Limb (tissue), 2 donors: ENCODE measurements around the gene BCAS3.

Experiments
- DNase-seq, 2 donors: peaks; one replicate each; pipeline ENCODE4 v3.0.0-alpha.2; 2016; ENCODE audit errors: extremely low spot score in 2 of 2

The BCAS3 gene

GRCh38 chr17:61376931-61377838, 699.5 kb downstream of the BCAS3 start:
- peak in 1 of 2 donors; percentile 43 for DNase-seq

GRCh38 chr17:61378658-61379456, 701.2 kb downstream of the BCAS3 start:
- no peak for DNase-seq

GRCh38 chr17:61379457-61380216, 702.0 kb downstream of the BCAS3 start:
- DNase-seq = no peak

- DNase-seq = no peak
These were observed 702.7 kb downstream of the BCAS3 start for GRCh38 chr17:61380217-61380835.

GRCh38 chr17:61380836-61381525, 703.3 kb downstream of the BCAS3 start:
- peak in 1 of 2 donors; percentile 42 for DNase-seq

GRCh38 chr17:61381537-61381936, 703.9 kb downstream of the BCAS3 start:
- peak in 1 of 2 donors; percentile 27 for DNase-seq

GRCh38 chr17:61382796-61383688, 705.4 kb downstream of the BCAS3 start:
- DNase-seq = peak in 1 of 2 donors; percentile 29

GRCh38 chr17:61383689-61384201, 706.1 kb downstream of the BCAS3 start:
- no peak for DNase-seq

GRCh38 chr17:61384354-61384691, 706.7 kb downstream of the BCAS3 start:
- DNase-seq = no peak

- peak in 1 of 2 donors; percentile 61 for DNase-seq
These were observed 707.3 kb downstream of the BCAS3 start for GRCh38 chr17:61384692-61385576.

- peak in 1 of 2 donors; percentile 20 for DNase-seq
These were observed 708.1 kb downstream of the BCAS3 start for GRCh38 chr17:61385577-61386236.

- peak in 1 of 2 donors; percentile 22 for DNase-seq
These were observed 708.6 kb downstream of the BCAS3 start for GRCh38 chr17:61386251-61386650.

- DNase-seq = peak in 1 of 2 donors; percentile 23
These were observed 709.4 kb downstream of the BCAS3 start for GRCh38 chr17:61387011-61387410.

- peak in 1 of 2 donors; percentile 24 for DNase-seq
These were observed 710.1 kb downstream of the BCAS3 start for GRCh38 chr17:61387511-61388305.

- peak in 1 of 2 donors; percentile 22 for DNase-seq
These were observed 711.1 kb downstream of the BCAS3 start for GRCh38 chr17:61388561-61389356.
